GM19324 (cell line): ENCODE data around the gene ZNF133.
"Not testable (repeated sequence)": the region's sequence is repeated elsewhere in the genome, so short reads cannot be mapped to it uniquely, and the experiment has no call there.

Source experiments
- ATAC-seq: cut with Tn5 transposase; IDR thresholded peaks from one replicate; pipeline ENCODE4 v1.9.1; 2021; ENCODE audit warnings: mild to moderate bottlenecking, moderate library complexity; ENCODE audit not compliant: unreplicated experiment, low FRiP score

The ZNF133 gene

DNA sequence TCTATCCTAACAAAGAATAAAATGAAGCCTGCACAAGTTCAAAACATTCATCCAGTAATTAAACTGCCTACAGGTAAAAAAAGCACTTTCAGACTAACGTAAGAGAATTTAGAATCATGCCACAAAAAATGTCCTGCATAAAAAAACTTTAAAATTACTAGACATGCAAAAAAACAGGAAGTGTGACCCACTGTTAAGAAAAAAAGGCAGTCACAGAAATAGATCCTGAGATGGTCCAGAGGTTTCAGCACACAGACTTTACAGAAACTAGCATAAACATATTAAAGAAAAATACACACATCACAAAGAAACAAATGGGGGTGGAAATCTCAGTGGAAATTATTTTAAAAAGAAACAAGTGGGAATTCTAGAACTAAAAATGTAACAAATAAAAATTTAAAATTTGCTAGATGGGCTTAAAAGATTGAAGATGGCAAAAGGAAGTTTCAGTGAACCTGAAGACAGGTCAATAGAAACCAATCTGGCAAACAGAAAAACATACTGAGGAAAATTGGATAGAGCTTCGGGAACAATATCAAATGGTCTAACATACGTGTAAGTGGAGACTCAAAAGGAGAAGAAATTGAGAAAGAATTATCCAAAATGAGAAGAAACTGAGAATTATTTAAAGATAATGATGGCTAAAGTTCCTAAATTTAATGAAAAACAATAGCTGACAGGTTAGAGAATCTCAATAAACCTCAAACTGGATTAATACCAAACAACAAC is 3.4 kb upstream of the ZNF133 start:
- ATAC-seq: no peak

DNA sequence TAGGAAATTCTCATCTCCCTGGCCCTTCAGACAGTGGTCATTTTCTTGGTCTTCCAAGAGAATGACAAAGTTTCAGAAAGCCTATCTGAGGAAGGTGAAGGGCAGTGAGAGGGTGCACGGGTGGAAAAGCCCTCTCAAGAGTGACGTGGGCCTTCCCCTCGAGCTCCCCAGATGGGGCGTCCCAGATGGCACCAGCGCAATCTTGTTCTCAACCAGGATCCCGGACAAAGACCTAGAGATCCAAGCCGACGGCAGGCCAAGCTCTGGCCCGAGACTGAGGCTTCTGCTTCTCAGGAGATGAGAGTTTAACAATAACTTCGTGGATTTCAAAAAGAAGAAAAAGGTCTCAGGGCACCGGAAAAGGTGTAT is 797 bp upstream of the ZNF133 start:
- no peak for ATAC-seq

DNA sequence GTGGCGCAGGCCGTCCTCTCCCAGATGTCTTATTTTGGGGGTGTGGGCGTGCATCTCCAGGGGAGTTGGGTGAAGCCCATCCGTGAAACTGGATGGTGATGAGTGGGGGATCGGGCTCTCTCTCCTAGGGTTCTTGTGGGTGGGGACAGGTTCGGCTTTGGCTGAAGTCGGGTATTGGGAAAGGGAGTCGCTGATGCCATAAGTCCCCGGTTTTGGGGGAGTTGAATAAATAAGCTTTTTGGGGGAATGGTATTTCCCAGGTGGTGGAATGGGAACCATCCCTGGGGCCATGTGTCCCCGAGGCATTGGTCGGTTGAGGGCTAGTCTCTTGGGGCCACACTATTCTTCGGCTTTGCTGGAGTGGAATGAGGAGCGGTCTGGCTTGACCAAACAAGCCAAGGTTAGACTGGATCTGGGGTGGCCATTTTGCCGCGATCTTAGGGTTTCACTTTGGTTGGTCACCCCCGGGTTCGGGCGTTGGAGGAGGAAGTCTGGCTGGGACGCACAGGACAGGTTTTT is 481 bp downstream of the ZNF133 start:
- ATAC-seq: no peak

- no peak for ATAC-seq
Measured at GRCh38 chr20:18289306-18289705, 979 bp downstream of the ZNF133 start.

- ATAC-seq: no peak
Measured at GRCh38 chr20:18299364-18299763, 11.0 kb downstream of the ZNF133 start.

DNA sequence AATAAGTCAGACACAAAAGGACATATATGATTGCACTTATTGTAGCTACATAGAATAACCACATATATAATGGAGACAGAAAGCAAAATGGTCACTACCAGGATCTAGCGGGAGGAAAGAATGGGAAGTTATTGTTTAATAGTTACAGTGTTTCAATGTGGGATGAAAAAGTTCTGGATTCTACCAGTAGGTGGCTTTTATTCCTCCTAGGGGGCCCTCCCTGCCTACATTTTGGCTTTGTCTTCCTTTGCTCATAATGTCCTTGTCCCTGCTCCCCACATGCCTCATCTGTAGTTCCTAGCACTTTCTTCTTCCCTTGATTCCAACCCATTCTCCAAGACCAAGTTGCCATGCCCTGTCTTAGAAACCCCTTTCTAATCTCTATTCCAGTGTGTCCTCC is 16.3 kb downstream of the ZNF133 start:
- ATAC-seq: no peak

DNA sequence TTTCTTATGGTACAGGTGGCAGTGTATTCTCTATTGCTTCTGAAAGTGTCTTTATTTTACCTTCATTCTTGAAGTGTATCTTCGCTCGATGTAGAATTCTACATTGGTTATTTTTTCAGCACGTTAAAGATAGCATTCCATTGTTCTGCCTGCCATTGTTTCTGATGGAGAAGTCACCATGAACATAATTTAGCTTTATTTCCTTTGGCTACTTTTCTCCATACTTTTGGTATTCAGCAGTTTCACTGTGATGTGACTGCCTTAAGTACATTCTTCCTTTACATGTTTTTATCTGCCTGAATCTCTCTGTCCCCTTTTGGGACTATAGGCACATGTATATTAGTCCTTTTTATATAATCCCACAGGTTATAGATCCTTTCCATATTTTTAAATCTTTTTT is 19.0 kb downstream of the ZNF133 start:
- no peak for ATAC-seq

DNA sequence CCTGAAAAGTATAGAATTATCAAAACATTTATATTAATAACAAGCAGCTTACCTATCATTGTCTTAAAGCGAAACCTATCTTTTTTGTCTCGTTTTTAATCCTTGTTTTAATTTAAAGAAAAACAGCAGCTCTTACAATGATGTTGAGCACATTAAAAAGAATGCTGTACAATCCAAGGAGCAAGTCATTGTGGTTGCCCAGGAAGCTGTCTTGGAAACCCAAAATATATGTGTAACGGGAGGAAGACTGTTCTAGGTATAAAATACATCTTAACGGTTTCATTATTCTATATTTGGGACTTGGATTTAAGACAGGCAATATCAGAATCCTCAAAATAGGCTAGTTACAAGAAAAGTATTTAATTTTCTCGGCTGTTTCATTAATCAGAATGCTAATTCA is 21.7 kb downstream of the ZNF133 start:
- ATAC-seq: no peak

DNA sequence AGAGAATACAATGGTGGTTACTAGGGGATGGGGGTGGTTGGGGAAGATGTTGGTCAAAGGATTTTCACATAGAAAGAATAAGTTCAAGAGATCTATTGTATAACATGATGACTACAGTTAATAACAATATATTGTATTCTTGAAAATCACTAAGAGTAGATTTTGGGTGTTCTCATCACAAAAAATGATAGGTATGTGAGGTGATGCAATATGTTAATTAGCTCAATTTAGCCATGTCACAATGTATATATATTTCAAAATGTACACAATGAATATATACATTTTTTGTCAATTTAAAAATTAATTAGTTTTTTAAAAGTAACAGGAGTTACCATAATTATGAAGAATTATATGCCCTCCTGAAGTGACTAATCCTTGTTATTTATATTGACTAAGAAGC is 22.3 kb downstream of the ZNF133 start:
- no peak for ATAC-seq

- no peak for ATAC-seq
Measured at GRCh38 chr20:18312723-18313122, 24.4 kb downstream of the ZNF133 start.

- no peak for ATAC-seq
Measured at GRCh38 chr20:18313411-18313810, 25.1 kb downstream of the ZNF133 start.

GRCh38 chr20:18314786-18315406 is 26.6 kb downstream of the ZNF133 start:
- ATAC-seq: no peak

- no peak for ATAC-seq
Measured at GRCh38 chr20:18316166-18316565, 27.8 kb downstream of the ZNF133 start.

- no peak for ATAC-seq
Measured at GRCh38 chr20:18321316-18321715, 33.0 kb downstream of the ZNF133 start.

DNA sequence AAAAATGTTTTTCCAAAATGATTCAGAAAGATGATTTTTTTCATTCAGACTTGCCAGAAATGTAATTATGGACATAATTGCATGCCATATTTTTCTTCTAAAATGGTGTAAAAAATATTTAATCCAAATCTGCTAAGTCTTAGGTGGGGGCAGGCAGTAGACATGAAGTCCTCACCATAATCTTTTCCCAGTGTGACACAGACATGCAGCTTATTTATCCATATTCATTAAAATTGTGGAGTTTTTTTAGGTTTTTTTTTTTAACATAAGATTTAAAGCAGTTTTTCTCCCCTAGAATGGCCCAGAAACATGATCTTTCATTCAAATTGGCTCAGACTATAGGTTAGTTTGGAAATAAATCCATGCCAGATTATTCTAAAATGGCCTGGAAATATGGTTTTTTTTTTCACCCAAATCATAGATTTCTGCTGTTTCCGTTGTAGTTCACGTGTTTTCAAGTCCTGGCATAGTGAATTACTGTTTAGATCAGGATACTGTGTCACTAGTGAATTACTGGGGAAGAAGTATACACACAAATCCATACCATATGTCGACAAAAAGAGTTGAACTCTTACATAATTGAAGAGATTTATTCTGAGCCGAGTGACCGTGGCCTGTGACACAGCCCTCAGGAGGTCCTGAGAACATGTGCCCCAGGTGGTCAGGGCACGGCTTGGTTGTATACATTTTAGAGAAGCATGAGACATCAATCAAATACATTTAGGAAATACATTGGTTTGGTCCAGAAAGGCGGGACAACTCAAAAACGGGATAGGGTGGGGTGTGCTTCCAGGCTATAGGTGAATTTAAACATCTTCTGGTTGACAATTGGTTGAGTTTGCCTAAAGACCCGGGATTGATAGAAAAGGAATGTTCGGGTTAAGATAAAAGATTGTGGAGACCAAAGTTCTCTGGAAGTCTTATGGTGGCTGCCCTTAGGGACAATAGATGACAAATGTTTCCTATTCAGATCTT is 33.9 kb downstream of the ZNF133 start:
- no peak for ATAC-seq

- ATAC-seq: no peak
Measured at GRCh38 chr20:18323705-18324104, 35.4 kb downstream of the ZNF133 start.

- ATAC-seq: no peak
Measured at GRCh38 chr20:18324596-18325089, 36.3 kb downstream of the ZNF133 start.

GRCh38 chr20:18326990-18327389 is 38.7 kb downstream of the ZNF133 start:
- ATAC-seq: no peak

DNA sequence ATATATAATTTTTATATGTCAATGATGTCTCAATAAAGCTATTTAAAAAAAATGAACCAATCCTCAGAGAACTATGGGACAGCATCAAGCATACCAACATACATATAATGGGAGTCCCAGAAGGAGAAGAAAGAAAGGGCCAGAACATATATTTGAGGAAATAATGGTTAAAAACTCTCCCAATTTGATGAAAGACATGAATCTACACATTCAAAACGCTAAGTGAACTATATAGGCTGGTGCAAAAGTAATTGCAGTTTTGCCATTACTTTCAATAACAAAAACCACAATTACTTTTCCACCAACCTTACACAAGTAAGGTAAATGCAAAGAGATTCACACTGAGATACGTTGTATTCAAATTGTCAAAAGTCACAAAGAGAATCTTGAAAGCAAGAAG is 43.4 kb downstream of the ZNF133 start:
- ATAC-seq: no peak

- ATAC-seq: not testable (repeated sequence)
Measured at GRCh38 chr20:18349749-18350148, 61.4 kb downstream of the ZNF133 start.

DNA sequence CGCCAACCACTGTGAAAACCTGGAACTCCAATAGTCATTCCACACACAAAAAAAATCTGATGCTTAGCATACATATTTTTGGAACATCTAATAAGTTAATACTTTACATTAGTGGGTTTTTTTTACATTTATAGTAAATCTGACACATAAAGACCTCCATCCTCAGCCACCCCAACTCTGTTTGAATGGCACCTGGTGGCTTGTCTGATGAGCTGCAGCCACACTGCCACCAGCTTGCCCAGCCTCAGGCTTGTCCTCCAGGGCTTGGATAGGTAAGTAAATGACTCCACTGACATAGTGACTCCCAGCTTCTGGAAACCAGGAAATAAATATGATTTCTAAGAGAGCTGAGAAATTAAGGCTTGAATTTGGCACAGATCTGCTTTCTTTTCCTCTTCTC is 71.5 kb downstream of the ZNF133 start:
- ATAC-seq: no peak
